Measurements from ENCODE around the gene PSMD2.
"Not testable (repeated sequence)": the region's sequence is repeated elsewhere in the genome, so short reads cannot be mapped to it uniquely, and the experiment has no call there.

The PSMD2 gene

GRCh38 chr3:184337981-184338380, 38.9 kb downstream of the PSMD2 start:
- Histone ChIP-seq H3K36me3 (peaks cover 31% of the 10 kb centered on the region), H3K27me3 (peaks cover 26% of the 10 kb centered on the region), H3K27ac (no peak overlapping the region), H3K4me1 (ENCODE audit: control insufficient read depth in 1 of 2, insufficient read depth in 1 of 2, low read depth in 1 of 2, low read length in 1 of 2) (peaks cover 15 to 23% of the 10 kb centered on the region in 2 experiments), H3K4me3 (ENCODE audit: low read depth in 1 of 2, low read length in 1 of 2) (no peak overlapping the region), H3K9me3 (no peaks in the 10 kb centered on the region)
- no peak for TF ChIP-seq CTCF (IDR thresholded peaks at IDR 0.05)

DNA sequence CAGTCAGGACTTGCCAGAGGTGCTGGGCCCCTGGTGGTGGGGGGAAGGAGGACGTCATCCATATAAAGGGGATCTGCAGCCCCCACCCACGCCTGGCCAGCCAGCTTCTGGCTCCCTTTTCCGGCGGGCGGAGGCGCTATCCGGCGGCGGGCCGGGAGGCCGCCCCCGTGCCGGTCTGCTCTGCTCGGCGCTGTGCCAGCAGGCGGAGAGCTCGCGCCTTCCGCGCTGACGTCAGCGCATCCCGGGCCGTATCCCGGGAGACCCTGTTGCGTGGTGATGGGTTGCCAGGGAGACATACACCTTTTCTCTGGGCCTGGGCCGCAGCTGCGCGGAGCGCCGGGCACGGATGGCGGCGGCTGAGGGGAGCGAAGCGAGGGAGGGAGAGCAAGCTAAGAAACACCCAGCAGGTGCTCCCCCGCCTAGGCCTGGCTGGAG, 39.5 kb downstream of the PSMD2 start:
- Histone ChIP-seq H3K9me3 (no peaks in the 10 kb centered on the region), H3K27me3 (peaks cover 26% of the 10 kb centered on the region), H3K4me3 (ENCODE audit: low read depth in 1 of 2, low read length in 1 of 2) (no peak overlapping the region), H3K36me3 (peaks cover 32% of the 10 kb centered on the region), H3K4me1 (ENCODE audit: control insufficient read depth in 1 of 2, insufficient read depth in 1 of 2, low read depth in 1 of 2, low read length in 1 of 2) (peaks cover 15 to 23% of the 10 kb centered on the region in 2 experiments), H3K27ac (no peak overlapping the region)
- TF ChIP-seq CTCF (IDR thresholded peaks at IDR 0.05) = no peak

- H3K9me3 ChIP-seq = no peaks in the 10 kb centered on the region
- no peak overlapping the region for H3K27ac ChIP-seq
- peaks cover 26% of the 10 kb centered on the region for H3K27me3 ChIP-seq
- peaks cover 31% of the 10 kb centered on the region for H3K36me3 ChIP-seq
- no peak for TF ChIP-seq CTCF (IDR thresholded peaks at IDR 0.05)
- H3K4me3 ChIP-seq (ENCODE audit: low read depth in 1 of 2, low read length in 1 of 2) = no peak overlapping the region
- peaks cover 15 to 23% of the 10 kb centered on the region in 2 experiments for H3K4me1 ChIP-seq (ENCODE audit: control insufficient read depth in 1 of 2, insufficient read depth in 1 of 2, low read depth in 1 of 2, low read length in 1 of 2)
These were observed 40.0 kb downstream of the PSMD2 start for GRCh38 chr3:184339001-184339400.

GRCh38 chr3:184339451-184340135, 40.6 kb downstream of the PSMD2 start:
- Histone ChIP-seq H3K27me3 (peaks cover 26% of the 10 kb centered on the region), H3K4me1 (ENCODE audit: control insufficient read depth in 1 of 2, insufficient read depth in 1 of 2, low read depth in 1 of 2, low read length in 1 of 2) (peaks cover 15 to 23% of the 10 kb centered on the region in 2 experiments), H3K36me3 (peaks cover 30% of the 10 kb centered on the region)
- not testable (repeated sequence) for H3K27ac ChIP-seq; H3K9me3 ChIP-seq; H3K4me3 ChIP-seq (ENCODE audit: low read depth in 1 of 2, low read length in 1 of 2)

- peaks cover 33% of the 10 kb centered on the region for H3K36me3 ChIP-seq
- H3K9me3 ChIP-seq = no peaks in the 10 kb centered on the region
These were observed 42.9 kb downstream of the PSMD2 start for GRCh38 chr3:184341925-184342324.

More at GRCh38 chr3:184341925-184342324, 42.9 kb downstream of the PSMD2 start:
- Histone ChIP-seq H3K27me3 (peaks cover 23% of the 10 kb centered on the region), H3K4me1 (ENCODE audit: control insufficient read depth in 1 of 2, insufficient read depth in 1 of 2, low read depth in 1 of 2, low read length in 1 of 2) (peaks cover 2 to 9% of the 10 kb centered on the region in 2 experiments), H3K4me3 (ENCODE audit: low read depth in 1 of 2, low read length in 1 of 2) (no peak overlapping the region), H3K27ac (no peak overlapping the region)
- TF ChIP-seq CTCF (IDR thresholded peaks at IDR 0.05) = no peak

Measured in neutrophil (primary cell).